ENCODE data around the gene LRBA.

Gene LRBA

GRCh38 chr4:150354214-150354796, 660.8 kb downstream of the LRBA start:
- no peak for DNase-seq

GRCh38 chr4:150348079-150348478, 667.0 kb downstream of the LRBA start:
- no peak for DNase-seq

GRCh38 chr4:150345207-150345744, 669.8 kb downstream of the LRBA start:
- DNase-seq, result no peak

GRCh38 chr4:150343796-150344195, 671.3 kb downstream of the LRBA start:
- DNase-seq, result no peak

- no peak for DNase-seq
Observed at GRCh38 chr4:150342945-150343344, 672.1 kb downstream of the LRBA start.

- no peak for DNase-seq
Observed at GRCh38 chr4:150337734-150338133, 677.4 kb downstream of the LRBA start.

GRCh38 chr4:150336676-150337412, 678.2 kb downstream of the LRBA start:
- DNase-seq, result no peak

- no peak for DNase-seq
Observed at GRCh38 chr4:150332961-150333360, 682.1 kb downstream of the LRBA start.

- no peak for DNase-seq
Observed at GRCh38 chr4:150332086-150332485, 683.0 kb downstream of the LRBA start.

GRCh38 chr4:150329373-150329772, 685.7 kb downstream of the LRBA start:
- DNase-seq, result no peak

GRCh38 chr4:150328496-150328895, 686.6 kb downstream of the LRBA start:
- DNase-seq, result no peak

GRCh38 chr4:150327262-150327780, 687.8 kb downstream of the LRBA start:
- no peak for DNase-seq

GRCh38 chr4:150325872-150326271, 689.2 kb downstream of the LRBA start:
- no peak for DNase-seq

- DNase-seq, result no peak
Observed at GRCh38 chr4:150323406-150324325, 691.4 kb downstream of the LRBA start.

- no peak for DNase-seq
Observed at GRCh38 chr4:150322646-150323045, 692.4 kb downstream of the LRBA start.

- DNase-seq, result no peak
Observed at GRCh38 chr4:150321113-150321512, 694.0 kb downstream of the LRBA start.

GRCh38 chr4:150318971-150319370, 696.1 kb downstream of the LRBA start:
- DNase-seq, result no peak

GRCh38 chr4:150318527-150318926, 696.6 kb downstream of the LRBA start:
- DNase-seq, result no peak

GRCh38 chr4:150316332-150317205, 698.5 kb downstream of the LRBA start:
- DNase-seq, result no peak

- DNase-seq, result no peak
Observed at GRCh38 chr4:150315691-150316090, 699.4 kb downstream of the LRBA start.

GRCh38 chr4:150315175-150315574, 699.9 kb downstream of the LRBA start:
- DNase-seq, result no peak

- DNase-seq, result no peak
Observed at GRCh38 chr4:150314031-150314430, 701.1 kb downstream of the LRBA start.

Data from CD4-positive, alpha-beta T cell treated with Interleukin-10 for 1 hour (primary cell).